IMR-90 (cell line): ENCODE measurements around the gene FAM78A. TPM values are rescaled to one million over a fixed set of nuclear protein-coding genes. Genes with fewer than 3 reads are reported as not detected.

Experiments
- ATAC-seq: fragments of 200-7000 bp; cut with Tn5 transposase; 2 replicates; pipeline ENCODE4 v1.9.1; 2020; ENCODE audit warnings: low read depth, mild to moderate bottlenecking, moderate library complexity
- BruUV-seq: library from RNA; stranded (reverse); fragments of 400-500 nt; replicated peaks from 2 replicates; lab custom pipeline; 2021; lab: Mats Ljungman, UMichigan
- CTCF ChIA-PET: fragments of 300-600 bp; formaldehyde crosslinking; extraction: SDS; loops from one replicate; lab custom pipeline; 2021; ENCODE audit warnings: antibody characterized with exemption; lab: Yijun Ruan, JAX
- POLR2A ChIA-PET: fragments of 300-600 bp; sonication (Branson Sonifier 250); formaldehyde crosslinking; loops from one replicate; lab custom pipeline; 2022; ENCODE audit warnings: antibody characterized with exemption; ENCODE audit not compliant: unreplicated experiment; lab: Charles Lee
- DNase-seq: peaks from one replicate; pipeline ENCODE4 v3.0.0; 2013
- H2AFZ ChIP-seq: replicated peaks from 2 replicates; pipeline ENCODE3; 2013; ENCODE audit warnings: low read length, mild to moderate bottlenecking; ENCODE audit not compliant: poor library complexity
- H2AK5ac ChIP-seq: 2 replicates; pipeline ENCODE4 v1.6.1; 2013; ENCODE audit warnings: low read depth, low read length, inconsistent platforms
- H2AK9ac ChIP-seq: replicated peaks from 2 replicates; pipeline ENCODE3; 2013; ENCODE audit warnings: mild to moderate bottlenecking, low read depth, low read length, moderate library complexity; ENCODE audit not compliant: poor library complexity
- H2BK120ac ChIP-seq: 2 replicates; pipeline ENCODE4 v1.6.1; 2013; ENCODE audit warnings: low read depth, low read length, inconsistent platforms
- H2BK15ac ChIP-seq: 3 replicates; pipeline ENCODE4 v1.6.1; 2013; ENCODE audit warnings: low read depth, low read length, inconsistent platforms
- H2BK20ac ChIP-seq: 2 replicates; pipeline ENCODE4 v1.6.1; 2013; ENCODE audit warnings: low read depth, mild to moderate bottlenecking, inconsistent platforms, low read length, moderate library complexity
- H2BK5ac ChIP-seq: 2 replicates; pipeline ENCODE4 v1.6.1; 2013; ENCODE audit warnings: mild to moderate bottlenecking, low read depth, low read length, inconsistent platforms; ENCODE audit not compliant: poor library complexity, severe bottlenecking
- H3K14ac ChIP-seq: replicated peaks from 2 replicates; pipeline ENCODE4 v1.6.1; 2013; ENCODE audit warnings: low read depth, low read length, inconsistent platforms
- H3K18ac ChIP-seq: 2 replicates; pipeline ENCODE4 v1.6.1; 2013; ENCODE audit warnings: low read depth, low read length, control low read depth
- H3K23ac ChIP-seq: 2 replicates; pipeline ENCODE4 v1.6.1; 2013; ENCODE audit warnings: low read depth, low read length, inconsistent platforms
- H3K27ac ChIP-seq: 2 replicates; pipeline ENCODE4 v1.5.1; 2013; ENCODE audit warnings: mild to moderate bottlenecking, control low read depth, low read length; ENCODE audit not compliant: insufficient read depth
- H3K27me3 ChIP-seq: 2 replicates; pipeline ENCODE4 v1.6.1; 2013; ENCODE audit warnings: low read length; ENCODE audit not compliant: control insufficient read depth, insufficient read depth
- H3K36me3 ChIP-seq: 2 replicates; pipeline ENCODE4 v1.6.1; 2013; ENCODE audit warnings: low read length, mixed read lengths; ENCODE audit not compliant: control insufficient read depth, insufficient read depth
- H3K4ac ChIP-seq: 2 replicates; pipeline ENCODE4 v1.6.1; 2013; ENCODE audit warnings: low read depth, low read length, inconsistent platforms
- H3K4me1 ChIP-seq: 2 replicates; pipeline ENCODE4 v1.6.1; 2013; ENCODE audit warnings: low read length, mixed read lengths; ENCODE audit not compliant: control insufficient read depth, insufficient read depth
- H3K4me2 ChIP-seq: 2 replicates; pipeline ENCODE4 v1.6.1; 2013; ENCODE audit warnings: low read depth, mild to moderate bottlenecking, control low read depth, low read length, moderate library complexity
- H3K4me3 ChIP-seq: 2 replicates; pipeline ENCODE4 v1.5.1; 2013; ENCODE audit warnings: low read depth, mild to moderate bottlenecking, control low read depth, low read length, moderate library complexity; ENCODE audit not compliant: insufficient read depth
- H3K56ac ChIP-seq: 2 replicates; pipeline ENCODE4 v1.6.1; 2013; ENCODE audit warnings: low read length, inconsistent platforms; ENCODE audit not compliant: insufficient read depth; ENCODE audit errors: extremely low read depth
- H3K79me1 ChIP-seq, 2 experiments: 2 replicates each; pipeline ENCODE4 v1.6.1; 2013; ENCODE audit warnings: low read length in 2 of 2, inconsistent platforms in 1 of 2, low read depth in 1 of 2
- H3K9ac ChIP-seq: 2 replicates; pipeline ENCODE4 v1.6.1; 2013; ENCODE audit warnings: low read depth, low read length, control low read depth
- H3K9me1 ChIP-seq: 2 replicates; pipeline ENCODE4 v1.6.1; 2013; ENCODE audit warnings: low read length, inconsistent platforms; ENCODE audit not compliant: insufficient read depth
- H3K9me3 ChIP-seq: 2 replicates; pipeline ENCODE4 v1.6.1; 2013; ENCODE audit warnings: low read length; ENCODE audit not compliant: control insufficient read depth, insufficient read depth
- H4K20me1 ChIP-seq: 2 replicates; pipeline ENCODE4 v1.6.1; 2013; ENCODE audit warnings: low read length, inconsistent platforms; ENCODE audit not compliant: insufficient read depth
- H4K5ac ChIP-seq: 2 replicates; pipeline ENCODE4 v1.6.1; 2013; ENCODE audit warnings: mild to moderate bottlenecking, low read depth, low read length, control low read depth
- H4K8ac ChIP-seq, 2 experiments: 2 replicates each; pipeline ENCODE4 v1.6.1; 2013; ENCODE audit warnings: low read depth in 2 of 2, low read length in 2 of 2, control low read depth in 1 of 2, inconsistent platforms in 1 of 2
- H4K91ac ChIP-seq: 2 replicates; pipeline ENCODE4 v1.6.1; 2013; ENCODE audit warnings: low read depth, low read length, inconsistent platforms; ENCODE audit not compliant: insufficient read depth
- CEBPB ChIP-seq: IDR thresholded peaks from 2 replicates; pipeline ENCODE4 v1.6.1; 2012; ENCODE audit warnings: low read depth, low read length, improper control_type of control experiment
- FOS ChIP-seq: fragments of 150-350 bp; IDR thresholded peaks from 2 replicates; pipeline ENCODE4 v1.6.1; 2016; ENCODE audit warnings: low read depth, low read length
- MXI1 ChIP-seq: IDR thresholded peaks from 2 replicates; pipeline ENCODE4 v1.6.1; 2012; ENCODE audit warnings: low read depth, mild to moderate bottlenecking, low read length, moderate library complexity, borderline replicate concordance
- NFE2L2 ChIP-seq: fragments of 150-350 bp; IDR thresholded peaks from 2 replicates; pipeline ENCODE4 v1.6.1; 2016; ENCODE audit warnings: low read depth, mild to moderate bottlenecking, low read length
- WGBS, 2 experiments: methylation state at CpG; one replicate each; pipeline versions ENCODE4 v1.1.5 to v1.1.7; 2013; ENCODE audit warnings: missing lambda C conversion rate in 2 of 2; ENCODE audit not compliant: insufficient read length in 1 of 2; ENCODE audit errors: extremely low coverage in 2 of 2; 5-methylcytosine and 5-hydroxymethylcytosine counted together
- dilution Hi-C: fragments of 300-500 bp; cut with HindIII; formaldehyde crosslinking; loops from one replicate; pipeline ENCODE4 v1.14.3; 2018; ENCODE audit warnings: low sequenced_read_pairs; ENCODE audit not compliant: unreplicated experiment
- in situ Hi-C: fragments of 300-500 bp; cut with MboI; formaldehyde crosslinking; loops from 3 replicates; pipeline ENCODE4 v1.14.3; 2019; ENCODE audit warnings: low sequenced_read_pairs, inconsistent platforms, mixed read lengths
- intact Hi-C: fragments of 100-400 bp; cut with micrococcal nuclease; formaldehyde crosslinking; loops from 2 replicates; pipeline ENCODE4 v1.10.0; 2022
- polyA plus RNA-seq, 3 experiments: library from polyadenylated mRNA; depleted of rRNA; stranded (reverse); fragments of >200 nt; gene quantifications; 2 replicates each; pipeline ENCODE4 v1.2.3, GENCODE V29; 2012; ENCODE audit warnings: low replicate concordance in 1 of 3
- total RNA-seq: library from RNA; depleted of rRNA; stranded (reverse); fragments of >200 nt; gene quantifications from 2 replicates; pipeline ENCODE4 v1.2.3, GENCODE V29; 2012

FAM78A gene
- total and polyA plus RNA-seq, 2 of the 4 experiments (the other 2 are of a cell fraction): 0.18 to 0.27 TPM

DNA sequence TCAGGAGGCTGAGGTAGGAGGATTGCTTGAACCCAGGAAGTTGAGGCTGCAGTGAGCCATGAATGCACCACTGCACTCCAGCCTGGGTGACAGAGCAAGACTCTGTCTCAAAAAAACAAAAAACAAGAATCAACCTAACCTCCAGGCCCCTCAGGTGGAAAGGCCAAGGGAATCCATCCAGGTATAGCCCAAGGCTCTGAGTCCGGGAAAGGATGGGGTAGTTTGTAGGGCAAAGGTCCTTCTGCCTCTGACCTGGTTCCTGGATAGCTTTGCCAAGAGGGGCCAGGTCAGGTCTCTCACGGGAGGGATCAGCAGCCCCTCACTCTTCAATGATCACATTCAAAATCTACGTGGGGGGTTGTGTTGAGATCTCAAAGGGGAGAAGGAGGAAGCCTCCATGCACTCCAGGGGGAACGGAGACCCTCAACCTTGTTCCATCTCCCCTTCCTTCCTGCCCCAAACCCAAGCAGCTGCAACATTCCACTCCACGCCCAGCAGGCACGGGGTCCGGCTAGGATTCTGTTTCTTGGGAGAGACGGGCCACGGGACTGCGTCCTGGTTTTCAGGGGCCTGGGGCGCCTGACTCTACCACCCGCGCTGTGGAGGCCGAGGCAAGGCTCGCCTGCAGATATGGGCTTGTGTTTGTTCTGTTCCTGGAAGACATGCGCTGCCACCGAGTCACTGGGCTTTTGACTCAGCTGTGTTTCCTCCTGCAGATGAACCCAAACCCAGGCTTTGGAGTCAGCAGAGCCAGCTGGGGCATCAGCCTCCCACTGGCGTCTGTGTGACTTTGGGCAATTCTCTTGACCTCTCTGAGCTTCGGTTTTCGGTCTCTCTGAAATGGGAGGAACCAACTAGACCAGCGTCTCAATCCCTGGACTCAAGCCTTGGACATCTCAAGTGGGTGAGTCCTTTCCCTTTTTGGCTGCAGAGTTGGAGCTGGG, 48.7 kb upstream of the FAM78A start:
- Histone ChIP-seq H2BK20ac (no peak overlapping the region), H2AK5ac (peak overlapping the region; percentile 39; the same call in 1 of the 2 replicates), H3K56ac (no peak overlapping the region), H4K8ac (no peak overlapping the region), H3K27me3 (no peaks in the 10 kb centered on the region), H3K36me3 (no peaks in the 10 kb centered on the region), H2AK9ac (no peak overlapping the region), H2AFZ (no peak overlapping the region), H4K91ac (no peak overlapping the region; the same call in 1 of the 2 replicates), H4K20me1 (no peaks in the 10 kb centered on the region), H3K9me3 (no peaks in the 10 kb centered on the region), H3K4me2 (no peak overlapping the region), H3K18ac (no peak overlapping the region), H3K23ac (no peak overlapping the region), H3K79me1 (no peaks in the 10 kb centered on the region), H3K9me1 (0 out of 2 replicates have a peak, but pooled peaks cover 4% of the 10 kb centered on the region), H3K4me3 (no peak overlapping the region), H2BK120ac (0 out of 2 replicates have a peak overlapping the region, but pooled peaks have one; percentile 30), H3K9ac (no peak overlapping the region), H4K5ac (no peak overlapping the region), H2BK15ac (no peak overlapping the region), H2BK5ac (no peak overlapping the region), H3K27ac (no peak overlapping the region), H3K4ac (no peak overlapping the region), H3K14ac (no peak overlapping the region; the same call in 1 of the 2 replicates), H3K4me1 (peaks cover 3% of the 10 kb centered on the region)
- 84% methylated on average over 8 of the region's 21 CpGs; no CpG with 5 or more reads in 1 of the 2 experiments for WGBS, 2 experiments
- no peak for ATAC-seq
- ChIA-PET CTCF (no interaction called here), POLR2A (no interaction called here)
- dilution Hi-C loops: no loop called here
- no TSS peak for BruUV-seq
- DNase-seq: no peak
- in situ Hi-C loops: no loop called here
- intact Hi-C loops: no loop called here
- TF ChIP-seq MXI1 (no peak), CEBPB (no peak), NFE2L2 (no peak), FOS (no peak)
